ENCODE measurements around the gene MAPK8IP3.
"Not testable (repeated sequence)": the region's sequence is repeated elsewhere in the genome, so short reads cannot be mapped to it uniquely, and the experiment has no call there.

MAPK8IP3 gene

DNA sequence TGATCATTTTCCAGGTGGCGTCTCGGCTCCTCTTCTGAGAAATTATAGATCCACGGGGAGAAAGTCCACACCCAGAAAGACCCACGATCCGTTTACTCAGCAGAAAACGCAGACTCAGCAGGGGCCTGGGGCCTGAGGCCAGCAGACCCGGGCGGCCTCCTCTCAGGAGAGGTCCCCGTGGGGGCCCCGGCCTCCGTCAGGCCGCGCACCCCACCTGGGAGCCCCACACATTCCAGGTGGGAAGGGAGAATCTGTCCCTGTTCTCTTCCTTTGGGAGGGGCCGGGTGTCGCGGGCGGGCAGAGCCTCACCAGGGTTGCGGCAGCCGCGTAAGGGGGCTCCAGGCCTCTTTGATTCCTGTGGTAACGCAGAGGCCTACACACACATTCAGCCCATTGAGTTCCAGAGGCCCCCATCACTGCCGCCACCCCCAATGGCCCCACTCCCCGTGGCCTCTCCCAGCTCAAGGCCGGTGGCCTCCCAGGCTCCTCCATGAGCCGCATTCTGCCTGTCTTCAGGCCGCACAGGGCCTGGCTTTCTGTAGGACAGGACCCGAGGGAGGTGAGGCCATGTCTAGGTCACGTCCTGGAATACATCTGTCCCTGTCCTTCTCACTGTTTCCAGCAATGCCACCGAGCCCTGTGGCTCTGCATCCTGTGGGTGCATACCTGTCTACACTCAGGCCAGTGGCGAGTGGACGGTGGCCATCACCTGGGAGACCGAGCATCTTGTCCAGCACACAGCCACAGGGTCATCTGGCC, 89.1 kb downstream of the MAPK8IP3 start:
- Mint-ChIP-seq H3K9me3 (peaks cover 15% of the 10 kb centered on the region), H3K4me1 (no peaks in the 10 kb centered on the region), H3K27ac (no peak overlapping the region), H3K27me3 (ENCODE audit: low read depth) (no peaks in the 10 kb centered on the region), H3K36me3 (ENCODE audit: low read depth) (peaks cover 16% of the 10 kb centered on the region), H3K4me3 (no peak overlapping the region)
- TF ChIP-seq CTCF (IDR thresholded peaks at IDR 0.05; ENCODE audit: unreplicated experiment in 3 of 3) = no peak

DNA sequence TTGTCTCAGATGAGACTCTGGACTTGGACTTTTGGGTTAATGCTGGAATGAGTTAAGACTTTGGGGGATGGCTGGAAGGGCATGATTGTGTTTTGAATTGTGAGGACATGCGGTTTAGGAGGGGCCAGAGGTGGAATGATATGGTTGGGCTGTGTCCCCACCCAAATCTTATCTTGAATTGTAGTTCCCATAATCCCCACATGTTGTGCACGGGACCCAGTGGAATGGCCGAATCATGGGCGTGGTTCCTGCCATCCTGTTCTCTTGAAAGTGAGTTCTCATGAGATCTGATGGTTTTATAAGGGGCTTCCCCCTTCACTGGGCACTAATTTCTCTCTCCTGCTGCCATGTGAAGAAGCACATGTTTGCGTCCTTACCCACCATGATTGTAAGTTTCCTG, 93.3 kb downstream of the MAPK8IP3 start:
- H3K4me3 Mint-ChIP-seq; H3K27ac Mint-ChIP-seq; H3K27me3 Mint-ChIP-seq (ENCODE audit: low read depth); H3K4me1 Mint-ChIP-seq: not testable (repeated sequence)
- Mint-ChIP-seq H3K36me3 (ENCODE audit: low read depth) (peaks cover 23% of the 10 kb centered on the region), H3K9me3 (peaks cover 21% of the 10 kb centered on the region)

GRCh38 chr16:1800701-1801100, 94.7 kb downstream of the MAPK8IP3 start:
- Mint-ChIP-seq H3K36me3 (ENCODE audit: low read depth) (peaks cover 32% of the 10 kb centered on the region), H3K4me3 (no peak overlapping the region), H3K4me1 (no peaks in the 10 kb centered on the region), H3K27ac (no peak overlapping the region), H3K27me3 (ENCODE audit: low read depth) (no peaks in the 10 kb centered on the region), H3K9me3 (peaks cover 21% of the 10 kb centered on the region)
- TF ChIP-seq CTCF (IDR thresholded peaks at IDR 0.05; ENCODE audit: unreplicated experiment in 3 of 3) = no peak

GRCh38 chr16:1807626-1808025, 101.6 kb downstream of the MAPK8IP3 start:
- Mint-ChIP-seq H3K9me3 (no peaks in the 10 kb centered on the region), H3K4me1 (no peaks in the 10 kb centered on the region), H3K27ac (no peak overlapping the region), H3K4me3 (no peak overlapping the region), H3K27me3 (ENCODE audit: low read depth) (no peaks in the 10 kb centered on the region), H3K36me3 (ENCODE audit: low read depth) (peaks cover 27% of the 10 kb centered on the region)
- no peak for TF ChIP-seq CTCF (IDR thresholded peaks at IDR 0.05; ENCODE audit: unreplicated experiment in 3 of 3)

- H3K36me3 Mint-ChIP-seq (ENCODE audit: low read depth) = peaks cover 33% of the 10 kb centered on the region
- TF ChIP-seq CTCF (IDR thresholded peaks at IDR 0.05; ENCODE audit: unreplicated experiment in 3 of 3) = no peak
- no peaks in the 10 kb centered on the region for H3K9me3 Mint-ChIP-seq
- H3K4me1 Mint-ChIP-seq = no peaks in the 10 kb centered on the region
- H3K4me3 Mint-ChIP-seq = no peak overlapping the region
- no peaks in the 10 kb centered on the region for H3K27me3 Mint-ChIP-seq (ENCODE audit: low read depth)
- no peak overlapping the region for H3K27ac Mint-ChIP-seq
Measured at GRCh38 chr16:1808691-1809090, 102.7 kb downstream of the MAPK8IP3 start.

DNA sequence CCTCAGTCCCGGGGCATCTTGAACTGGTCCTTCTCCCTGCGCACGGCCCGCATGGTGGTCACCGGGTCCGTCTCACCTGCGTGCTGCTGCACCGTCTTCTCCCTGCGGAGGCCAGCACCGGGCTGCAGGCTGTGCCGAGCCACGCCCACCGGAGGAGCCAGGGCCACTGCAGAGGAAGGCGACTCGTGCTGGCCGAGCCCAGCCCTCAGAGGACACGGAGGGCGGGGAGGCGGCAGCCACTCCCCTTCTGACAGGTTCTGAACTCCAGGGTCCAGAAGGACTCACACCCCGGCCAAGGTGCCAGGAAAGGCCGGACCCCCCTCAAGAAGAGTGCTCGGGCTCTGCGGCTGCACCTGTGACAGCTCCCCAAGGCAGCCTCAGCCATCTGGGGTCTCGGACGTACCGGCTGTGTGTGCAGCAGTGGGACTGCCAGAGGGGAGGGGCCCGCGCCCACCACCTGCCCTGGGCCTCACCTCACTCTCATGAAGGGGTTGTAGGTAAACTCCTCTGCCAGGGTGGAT, 103.3 kb downstream of the MAPK8IP3 start:
- no peak for TF ChIP-seq CTCF (IDR thresholded peaks at IDR 0.05; ENCODE audit: unreplicated experiment in 3 of 3)
- no peak overlapping the region for H3K4me3 Mint-ChIP-seq
- H3K27ac Mint-ChIP-seq = no peak overlapping the region
- no peaks in the 10 kb centered on the region for H3K27me3 Mint-ChIP-seq (ENCODE audit: low read depth)
- H3K36me3 Mint-ChIP-seq (ENCODE audit: low read depth) = peaks cover 36% of the 10 kb centered on the region
- no peaks in the 10 kb centered on the region for H3K9me3 Mint-ChIP-seq
- H3K4me1 Mint-ChIP-seq = no peaks in the 10 kb centered on the region
